22Rv1 (cell line): ENCODE measurements around the gene PPFIA1.

ENCODE experiments used
- H3K27ac ChIP-seq: fragments of 450-650 bp; 2 replicates; pipeline ENCODE4 v1.5.1; 2017
- ZFX ChIP-seq: fragments of 450-650 bp; IDR thresholded peaks from 2 replicates; pipeline ENCODE4 v1.6.1; 2017; ENCODE audit warnings: antibody characterized with exemption, borderline replicate concordance
- TF ChIP-seq, protein P1 (sequence below): fragments of 450-650 bp; IDR thresholded peaks from 2 replicates; pipeline ENCODE4 v1.5.1; 2017; ENCODE audit warnings: mild to moderate bottlenecking

Gene PPFIA1

DNA sequence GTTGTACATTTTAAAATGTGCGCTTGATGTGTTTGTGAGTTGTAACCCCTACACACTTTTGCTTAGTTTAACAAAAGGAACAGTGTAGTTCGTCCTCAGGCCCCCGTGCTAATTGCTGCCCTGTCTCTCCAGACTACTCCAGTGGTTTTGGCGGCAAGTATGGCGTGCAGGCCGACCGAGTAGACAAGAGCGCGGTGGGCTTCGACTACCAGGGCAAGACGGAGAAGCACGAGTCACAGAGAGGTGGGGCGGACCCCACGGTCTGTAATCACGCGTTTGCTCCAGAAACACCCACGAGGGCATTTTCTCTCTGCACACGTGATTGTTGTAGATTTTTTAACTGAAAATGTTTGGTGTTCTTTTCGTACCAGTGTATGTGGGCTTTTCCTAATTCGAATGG is 146.4 kb downstream of the PPFIA1 start:
- TF ChIP-seq ZFX = no peak
- TF ChIP-seq, protein P1, sequence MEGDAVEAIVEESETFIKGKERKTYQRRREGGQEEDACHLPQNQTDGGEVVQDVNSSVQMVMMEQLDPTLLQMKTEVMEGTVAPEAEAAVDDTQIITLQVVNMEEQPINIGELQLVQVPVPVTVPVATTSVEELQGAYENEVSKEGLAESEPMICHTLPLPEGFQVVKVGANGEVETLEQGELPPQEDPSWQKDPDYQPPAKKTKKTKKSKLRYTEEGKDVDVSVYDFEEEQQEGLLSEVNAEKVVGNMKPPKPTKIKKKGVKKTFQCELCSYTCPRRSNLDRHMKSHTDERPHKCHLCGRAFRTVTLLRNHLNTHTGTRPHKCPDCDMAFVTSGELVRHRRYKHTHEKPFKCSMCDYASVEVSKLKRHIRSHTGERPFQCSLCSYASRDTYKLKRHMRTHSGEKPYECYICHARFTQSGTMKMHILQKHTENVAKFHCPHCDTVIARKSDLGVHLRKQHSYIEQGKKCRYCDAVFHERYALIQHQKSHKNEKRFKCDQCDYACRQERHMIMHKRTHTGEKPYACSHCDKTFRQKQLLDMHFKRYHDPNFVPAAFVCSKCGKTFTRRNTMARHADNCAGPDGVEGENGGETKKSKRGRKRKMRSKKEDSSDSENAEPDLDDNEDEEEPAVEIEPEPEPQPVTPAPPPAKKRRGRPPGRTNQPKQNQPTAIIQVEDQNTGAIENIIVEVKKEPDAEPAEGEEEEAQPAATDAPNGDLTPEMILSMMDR = no peak
- no peak overlapping the region for H3K27ac ChIP-seq

DNA sequence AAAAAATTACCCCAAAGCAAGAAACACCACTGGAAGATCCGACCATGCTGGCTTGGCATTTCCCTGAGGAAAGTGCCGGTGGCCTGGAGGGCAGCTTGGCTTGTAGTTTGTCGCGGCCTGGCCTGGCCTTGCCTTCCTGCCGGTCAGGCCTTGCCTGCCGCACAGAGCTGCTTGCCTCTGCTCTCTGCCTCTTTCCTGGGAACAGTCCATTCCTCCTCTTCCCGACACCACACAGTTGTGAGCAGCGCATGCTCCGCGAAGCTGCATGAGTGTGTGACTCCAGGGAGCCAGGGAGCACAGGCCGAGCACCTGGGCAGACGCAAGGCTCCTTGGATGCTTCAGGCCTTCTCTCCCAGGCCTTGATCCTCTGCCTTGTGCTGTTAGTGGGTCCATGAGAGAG is 147.6 kb downstream of the PPFIA1 start:
- TF ChIP-seq ZFX = no peak
- TF ChIP-seq, protein P1 = no peak
- no peak overlapping the region for H3K27ac ChIP-seq

DNA sequence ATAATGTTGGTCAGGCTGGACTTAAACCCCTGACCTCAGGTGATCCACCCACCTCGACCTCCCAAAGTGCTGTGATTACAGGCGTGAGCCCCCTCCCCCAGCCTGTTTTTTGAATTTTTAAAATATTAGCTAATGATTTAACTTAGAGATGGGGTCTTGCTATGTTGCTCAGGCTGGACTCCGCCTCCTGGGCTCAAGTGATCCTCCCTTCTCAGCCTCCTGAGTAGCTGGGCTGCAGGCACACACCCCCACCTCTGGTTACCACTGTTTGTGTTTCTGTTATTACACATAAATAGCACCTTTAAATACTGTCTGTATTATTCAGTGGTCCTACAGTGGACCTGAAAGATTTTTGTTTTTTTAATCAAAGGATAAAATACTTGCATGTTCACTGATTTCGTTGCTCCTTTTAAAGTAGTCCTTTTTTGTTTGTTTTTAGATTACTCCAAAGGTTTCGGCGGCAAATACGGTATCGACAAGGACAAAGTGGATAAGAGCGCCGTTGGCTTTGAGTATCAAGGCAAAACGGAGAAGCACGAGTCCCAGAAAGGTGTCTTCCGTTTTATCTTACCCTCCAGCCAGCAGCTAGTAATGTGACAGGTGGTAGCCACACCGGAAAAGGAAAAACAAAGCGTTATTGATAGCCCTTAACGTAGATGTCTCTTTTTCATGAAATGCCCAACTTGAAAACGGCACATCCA is 149.0 kb downstream of the PPFIA1 start:
- no peak for TF ChIP-seq ZFX
- TF ChIP-seq, protein P1 = no peak
- H3K27ac ChIP-seq = no peak overlapping the region

DNA sequence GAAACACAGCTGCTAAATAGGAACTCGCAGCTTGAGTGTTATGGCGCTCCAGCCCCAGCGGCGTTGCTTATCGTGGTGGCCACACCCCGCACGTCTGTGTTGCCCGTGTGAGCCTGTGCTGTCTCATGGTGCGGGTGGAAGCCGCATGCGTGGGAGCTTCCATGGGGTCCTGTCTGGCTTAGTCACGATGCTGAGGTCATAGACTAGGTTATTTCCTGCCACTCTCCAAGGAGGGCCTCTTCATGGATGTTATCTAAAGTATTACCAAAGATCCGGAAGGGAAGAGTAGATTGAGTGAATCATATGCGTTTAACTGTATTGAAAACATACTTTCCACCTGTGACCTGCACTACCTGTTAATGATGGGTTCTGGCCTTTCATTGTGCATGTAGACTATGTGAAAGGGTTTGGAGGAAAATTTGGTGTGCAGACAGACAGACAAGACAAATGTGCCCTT is 149.5 kb downstream of the PPFIA1 start:
- H3K27ac ChIP-seq = no peak overlapping the region
- TF ChIP-seq, protein P1 = no peak
- no peak for TF ChIP-seq ZFX

DNA sequence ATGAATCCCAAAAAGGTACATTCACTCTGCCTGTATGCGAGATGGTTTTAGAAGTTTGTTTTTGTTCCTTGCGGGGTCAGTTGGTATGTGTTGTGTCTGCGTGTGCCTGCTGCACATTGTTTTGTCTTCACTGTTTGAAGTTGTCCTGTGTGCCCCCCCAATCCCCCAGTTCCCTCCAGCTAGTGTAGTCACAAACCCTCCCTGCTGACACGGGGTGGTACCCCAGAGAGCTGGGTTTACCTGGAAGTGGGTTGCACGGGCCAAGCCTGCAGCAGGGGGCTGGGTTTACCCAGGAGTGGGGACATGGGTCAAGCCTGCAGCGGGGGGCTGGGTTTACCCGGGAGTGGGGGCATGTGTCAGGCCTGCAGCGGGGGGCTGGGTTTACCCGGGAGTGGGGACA is 150.0 kb downstream of the PPFIA1 start:
- H3K27ac ChIP-seq = no peak overlapping the region
- no peak for TF ChIP-seq ZFX
- TF ChIP-seq, protein P1 = no peak

DNA sequence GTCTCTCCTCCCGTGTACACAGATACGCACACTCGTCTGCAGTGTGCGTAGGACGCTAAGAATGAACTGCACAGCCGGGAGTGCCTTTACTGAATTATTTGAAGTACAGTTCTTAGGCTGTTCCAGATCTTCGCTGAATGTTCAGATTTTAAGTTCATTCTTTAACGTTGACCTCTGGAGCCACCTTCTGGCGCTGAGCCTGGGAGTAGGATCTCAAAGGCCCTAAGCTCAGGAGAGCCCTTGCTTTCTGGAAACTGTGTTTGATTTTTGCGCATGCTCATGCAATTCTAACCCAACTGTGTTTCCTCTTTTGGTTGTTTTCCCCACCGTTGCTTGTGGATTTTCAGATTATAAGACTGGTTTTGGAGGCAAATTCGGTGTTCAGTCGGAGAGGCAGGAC is 150.6 kb downstream of the PPFIA1 start:
- H3K27ac ChIP-seq = no peak overlapping the region
- TF ChIP-seq, protein P1 = no peak
- no peak for TF ChIP-seq ZFX

DNA sequence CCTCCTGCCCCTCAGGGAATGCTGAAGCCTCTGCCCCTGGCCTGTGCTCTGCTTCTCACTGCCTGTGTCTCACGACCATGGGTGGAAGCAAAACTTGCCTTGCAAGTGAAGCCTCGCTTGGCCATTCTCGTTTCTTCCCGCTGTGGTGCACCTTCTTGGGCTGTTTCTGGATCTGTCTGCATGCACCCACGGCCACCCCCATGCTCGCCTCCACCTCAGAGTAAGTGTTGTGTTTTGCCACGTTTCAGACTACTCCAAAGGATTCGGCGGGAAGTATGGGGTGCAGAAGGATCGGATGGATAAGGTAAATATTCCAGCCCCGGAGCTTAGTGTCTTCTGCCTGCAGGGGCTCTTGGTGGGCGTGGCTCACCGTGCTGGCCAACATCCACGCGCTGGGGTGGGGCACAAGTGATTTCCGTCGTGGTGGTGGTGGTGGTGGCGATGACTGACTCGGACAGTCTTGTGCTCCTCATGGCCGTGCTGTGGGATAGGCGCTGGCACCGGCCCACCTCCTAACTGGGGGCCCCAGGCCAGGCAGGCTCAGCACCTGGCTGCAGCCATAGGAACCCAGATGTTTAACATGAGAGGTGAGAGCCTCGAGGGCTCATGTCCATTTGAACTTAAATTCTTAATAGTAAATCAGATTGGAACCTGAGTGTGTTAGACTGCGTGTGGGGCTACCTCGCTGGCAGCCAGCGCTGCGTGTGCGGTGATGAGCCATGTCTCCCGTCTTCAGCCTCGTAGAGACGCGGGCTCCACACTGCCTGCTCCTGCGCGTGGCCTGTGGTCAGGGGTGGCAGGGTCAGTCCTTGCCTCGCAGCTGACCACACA is 152.4 kb downstream of the PPFIA1 start:
- TF ChIP-seq, protein P1 = no peak
- no peak for TF ChIP-seq ZFX
- H3K27ac ChIP-seq = no peak overlapping the region
